LHCN-M2 (cell line): Measurements from ENCODE around the gene HGS. TPM values are rescaled to one million over a fixed set of nuclear protein-coding genes. Genes with fewer than 3 reads are reported as not detected.

Experiments used
- DNase-seq: peaks from one replicate; pipeline ENCODE4 v3.0.0-alpha.2; 2012; ENCODE audit warnings: low read depth
- polyA plus RNA-seq: library from polyadenylated mRNA; unstranded; fragments of >200 nt; gene quantifications from one replicate; pipeline ENCODE4 v1.2.1, GENCODE V29; 2012; ENCODE audit warnings: missing spikeins
- total RNA-seq: library from RNA; depleted of rRNA; stranded (reverse); fragments of >200 nt; gene quantifications from 2 replicates; pipeline ENCODE4 v1.2.3, GENCODE V29; 2014; rRNA removed

The HGS gene, protein sequence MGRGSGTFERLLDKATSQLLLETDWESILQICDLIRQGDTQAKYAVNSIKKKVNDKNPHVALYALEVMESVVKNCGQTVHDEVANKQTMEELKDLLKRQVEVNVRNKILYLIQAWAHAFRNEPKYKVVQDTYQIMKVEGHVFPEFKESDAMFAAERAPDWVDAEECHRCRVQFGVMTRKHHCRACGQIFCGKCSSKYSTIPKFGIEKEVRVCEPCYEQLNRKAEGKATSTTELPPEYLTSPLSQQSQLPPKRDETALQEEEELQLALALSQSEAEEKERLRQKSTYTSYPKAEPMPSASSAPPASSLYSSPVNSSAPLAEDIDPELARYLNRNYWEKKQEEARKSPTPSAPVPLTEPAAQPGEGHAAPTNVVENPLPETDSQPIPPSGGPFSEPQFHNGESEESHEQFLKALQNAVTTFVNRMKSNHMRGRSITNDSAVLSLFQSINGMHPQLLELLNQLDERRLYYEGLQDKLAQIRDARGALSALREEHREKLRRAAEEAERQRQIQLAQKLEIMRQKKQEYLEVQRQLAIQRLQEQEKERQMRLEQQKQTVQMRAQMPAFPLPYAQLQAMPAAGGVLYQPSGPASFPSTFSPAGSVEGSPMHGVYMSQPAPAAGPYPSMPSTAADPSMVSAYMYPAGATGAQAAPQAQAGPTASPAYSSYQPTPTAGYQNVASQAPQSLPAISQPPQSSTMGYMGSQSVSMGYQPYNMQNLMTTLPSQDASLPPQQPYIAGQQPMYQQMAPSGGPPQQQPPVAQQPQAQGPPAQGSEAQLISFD
- total RNA-seq: 157 and 200 TPM in 2 replicates
- polyA plus RNA-seq: 89.0 TPM

DNA sequence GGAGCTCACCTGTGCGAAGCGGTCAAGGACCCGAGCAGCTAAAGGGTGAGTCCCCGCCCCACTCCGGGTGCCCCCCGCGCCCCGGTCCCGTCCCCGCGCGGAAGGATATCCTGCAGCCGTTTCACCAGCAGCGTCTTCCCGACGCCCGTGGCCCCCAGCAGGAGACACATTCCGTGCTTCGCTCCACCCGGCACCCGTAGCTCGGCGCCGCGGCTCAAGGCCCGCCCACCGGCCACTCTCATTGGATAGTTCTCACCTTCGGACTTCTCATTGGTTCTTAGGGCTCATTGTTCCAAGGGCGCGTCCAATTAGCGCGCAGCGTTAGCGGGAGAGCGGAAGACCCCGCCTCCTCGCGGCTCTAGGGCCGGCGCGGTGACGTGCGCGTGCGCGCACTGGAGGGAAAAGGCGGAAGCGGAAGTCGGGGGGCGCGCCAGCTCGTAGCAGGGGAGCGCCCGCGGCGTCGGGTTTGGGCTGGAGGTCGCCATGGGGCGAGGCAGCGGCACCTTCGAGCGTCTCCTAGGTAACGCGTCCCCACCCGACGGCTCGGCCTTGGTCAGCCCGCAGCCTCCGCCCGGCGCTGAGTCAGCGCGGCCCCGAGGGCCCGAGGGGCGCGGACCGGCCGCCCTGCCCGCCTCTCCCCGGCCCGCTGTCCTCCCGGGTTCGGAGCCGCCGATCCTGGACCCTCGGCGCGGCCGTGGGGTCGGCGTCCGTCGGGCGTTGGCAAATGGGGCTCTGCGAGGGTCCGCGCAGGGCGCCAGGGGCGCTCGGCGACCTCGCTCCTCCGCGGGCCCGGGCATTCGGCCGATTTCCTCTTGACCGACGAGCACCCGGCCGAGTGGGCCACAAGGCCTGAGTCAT lies at the start of gene HGS, which contains the start of gene ARL16:
TSS of gene HGS (plus strand) at position 428 of the 858 bp plus-strand sequence. CDS start at position 484, 56 bp downstream.
TSS of gene ARL16 (minus strand) at position 214 of the 858 bp plus-strand sequence. CDS start at position 170, 44 bp downstream.
- peak; percentile 99 for DNase-seq

GRCh38 chr17:81635431-81635830 lies 48.4 kb upstream of the HGS start:
- no peak for DNase-seq

- peak; percentile 55 for DNase-seq
Observed at GRCh38 chr17:81635973-81636504, 47.8 kb upstream of the HGS start.

GRCh38 chr17:81636505-81637288 lies 47.1 kb upstream of the HGS start, which contains the start of the genes NPLOC4 and TSPAN10:
TSS of gene NPLOC4 (minus strand) at chr17:81637112. CDS start at chr17:81636930, 182 bp downstream.
TSS of gene TSPAN10 (plus strand) at chr17:81637196. CDS start at chr17:81642413, 5,217 bp downstream.
- DNase-seq: peak; percentile 75

DNA sequence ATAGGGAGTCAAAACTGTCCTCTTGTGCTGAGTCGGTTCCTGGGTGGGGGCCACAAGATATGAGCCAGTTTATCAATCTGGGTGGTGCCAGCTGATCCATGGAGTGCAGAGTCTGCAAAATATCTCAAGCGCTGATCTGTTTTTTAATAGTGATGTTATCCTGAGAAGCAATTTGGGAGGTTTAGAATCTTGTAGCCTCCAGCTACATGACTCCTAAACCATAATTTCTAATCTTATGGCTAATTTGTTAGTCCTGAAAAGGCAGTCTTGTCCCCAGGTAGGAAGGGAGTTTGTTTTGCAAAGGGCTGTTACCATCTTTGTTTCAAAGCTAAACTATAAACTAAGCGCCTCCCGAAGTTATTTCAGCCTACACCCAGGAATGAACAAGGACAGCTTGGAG lies 45.1 kb upstream of the HGS start:
- DNase-seq: no peak

GRCh38 chr17:81640011-81640410 lies 43.8 kb upstream of the HGS start:
- DNase-seq: no peak

DNA sequence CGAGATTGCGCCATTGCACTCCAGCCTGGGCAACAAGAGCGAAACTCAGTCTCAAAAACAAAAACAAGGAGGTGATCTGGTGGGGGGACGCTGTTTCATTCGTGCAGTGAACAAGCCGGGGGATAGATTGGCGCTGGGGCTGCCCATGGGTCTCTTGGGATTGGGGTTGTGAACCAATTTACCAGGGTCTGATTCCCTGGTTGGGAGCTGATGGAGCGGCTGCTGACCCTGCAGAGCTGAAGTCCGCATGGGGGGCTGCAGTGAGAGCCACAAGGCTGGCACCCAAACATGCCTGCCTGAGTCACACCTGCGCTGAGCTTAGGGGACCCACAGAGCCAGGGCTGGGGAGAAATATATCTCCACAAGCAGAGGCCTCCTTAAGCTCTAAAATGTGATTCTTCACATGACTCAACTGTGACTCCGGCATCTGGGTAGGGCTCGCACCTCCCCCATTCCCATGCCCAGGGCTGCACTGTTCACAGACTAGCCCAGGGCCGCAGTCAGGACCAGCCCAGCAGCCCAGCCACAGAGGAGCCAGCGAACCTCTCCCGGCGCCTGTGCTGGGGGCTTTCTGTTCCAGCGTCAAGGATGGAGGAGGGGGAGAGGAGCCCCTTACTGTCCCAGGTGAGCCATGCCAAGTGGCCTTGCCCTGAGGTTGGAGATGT lies 41.9 kb upstream of the HGS start:
- DNase-seq: peak; percentile 83

DNA sequence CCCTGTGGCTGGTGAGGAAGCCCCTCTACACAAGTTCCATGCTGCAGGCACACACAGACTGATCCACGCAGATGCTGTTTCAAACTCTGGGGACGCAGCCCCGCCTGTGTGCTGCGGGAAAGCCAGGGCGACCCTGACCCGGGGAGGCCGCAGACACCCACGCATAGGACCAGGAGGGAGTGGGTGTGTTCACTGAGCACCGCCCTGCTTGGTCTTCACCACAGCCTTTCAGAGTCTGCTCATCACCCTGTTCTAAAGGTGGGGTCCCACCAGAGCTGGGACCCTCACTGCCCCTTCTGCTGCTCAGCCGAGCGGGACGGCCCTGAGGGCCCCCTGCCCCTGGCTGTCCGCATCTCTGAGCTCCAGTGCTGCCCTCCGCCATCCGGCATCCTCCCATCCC lies 39.3 kb upstream of the HGS start:
- DNase-seq: no peak

GRCh38 chr17:81644976-81645952 lies 38.5 kb upstream of the HGS start:
- DNase-seq: no peak

GRCh38 chr17:81646869-81647600 lies 36.8 kb upstream of the HGS start:
- DNase-seq: no peak

GRCh38 chr17:81647640-81648012 lies 36.2 kb upstream of the HGS start:
- DNase-seq: no peak

- DNase-seq: no peak
Observed at GRCh38 chr17:81648013-81648706, 35.7 kb upstream of the HGS start.

DNA sequence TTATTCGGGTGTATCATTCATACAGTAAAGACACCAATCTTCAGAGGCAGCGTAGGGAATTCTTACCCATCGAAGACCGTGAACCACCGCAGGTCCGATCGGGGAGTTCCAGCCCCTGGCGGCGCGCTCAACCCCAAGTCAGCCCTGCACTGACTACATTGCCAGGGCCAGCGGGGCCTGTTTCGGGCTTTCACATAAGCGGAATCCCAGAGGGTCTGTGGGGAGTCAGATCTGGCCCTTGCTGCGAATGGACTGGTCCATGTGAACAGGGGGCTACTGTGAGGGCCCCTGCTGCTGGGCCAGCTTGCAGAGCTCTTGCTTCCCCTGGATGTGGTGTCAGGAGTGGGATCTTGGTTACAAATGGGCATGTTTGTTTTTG lies 35.1 kb upstream of the HGS start:
- no peak for DNase-seq

GRCh38 chr17:81650951-81651350 lies 32.9 kb upstream of the HGS start:
- DNase-seq: no peak

- DNase-seq: peak; percentile 84
Observed at GRCh38 chr17:81651692-81652091, 32.1 kb upstream of the HGS start.

- DNase-seq: no peak
Observed at GRCh38 chr17:81652906-81653771, 30.7 kb upstream of the HGS start.
